Muscle of leg (tissue), 11 donors: Measurements from ENCODE around the gene GNS. TPM values are rescaled to one million over a fixed set of nuclear protein-coding genes. Genes with fewer than 3 reads are reported as not detected.

Source experiments
- DNase-seq: peaks from one replicate; pipeline ENCODE4 v3.0.0; 2013
- H3K27ac ChIP-seq: one replicate; pipeline ENCODE4 v1.5.1; 2013; ENCODE audit warnings: mild to moderate bottlenecking, low read length, control low read depth
- H3K27me3 ChIP-seq: one replicate; pipeline ENCODE4 v1.6.1; 2013; ENCODE audit warnings: low read length; ENCODE audit not compliant: control insufficient read depth, insufficient read depth
- H3K36me3 ChIP-seq: one replicate; pipeline ENCODE4 v1.6.1; 2013; ENCODE audit warnings: low read length; ENCODE audit not compliant: control insufficient read depth, insufficient read depth
- H3K4me1 ChIP-seq: one replicate; pipeline ENCODE4 v1.6.1; 2013; ENCODE audit warnings: low read length; ENCODE audit not compliant: control insufficient read depth, insufficient read depth
- H3K4me3 ChIP-seq: one replicate; pipeline ENCODE4 v1.5.1; 2013; ENCODE audit warnings: low read length, control low read depth
- H3K9me3 ChIP-seq: replicated peaks from 2 replicates; pipeline ENCODE4 v1.6.1; 2013; ENCODE audit warnings: low read depth, low read length; ENCODE audit not compliant: control insufficient read depth
- WGBS: methylation state at CpG from one replicate; pipeline ENCODE4 v1.1.5; 2013; ENCODE audit warnings: missing lambda C conversion rate; ENCODE audit not compliant: insufficient coverage; 5-methylcytosine and 5-hydroxymethylcytosine counted together
- polyA plus RNA-seq, 8 donors: library from polyadenylated mRNA; unstranded; fragments of 120-200 nt; gene quantifications; one replicate each; pipeline versions ENCODE4 v1.2.1 to v1.2.3, GENCODE V29; 2013; ENCODE audit warnings: inconsistent platforms in 1 of 8, low replicate concordance in 1 of 8; ENCODE audit not compliant: insufficient read length in 8 of 8, insufficient read depth in 1 of 8
- total RNA-seq: library from RNA; stranded (reverse); fragments of 120-200 nt; gene quantifications from one replicate; pipeline ENCODE4 v1.2.4, GENCODE V29; 2013

The GNS gene
- total and polyA plus RNA-seq, 9 donors: 52.3 to 85.0 (median 68.5) TPM

DNA sequence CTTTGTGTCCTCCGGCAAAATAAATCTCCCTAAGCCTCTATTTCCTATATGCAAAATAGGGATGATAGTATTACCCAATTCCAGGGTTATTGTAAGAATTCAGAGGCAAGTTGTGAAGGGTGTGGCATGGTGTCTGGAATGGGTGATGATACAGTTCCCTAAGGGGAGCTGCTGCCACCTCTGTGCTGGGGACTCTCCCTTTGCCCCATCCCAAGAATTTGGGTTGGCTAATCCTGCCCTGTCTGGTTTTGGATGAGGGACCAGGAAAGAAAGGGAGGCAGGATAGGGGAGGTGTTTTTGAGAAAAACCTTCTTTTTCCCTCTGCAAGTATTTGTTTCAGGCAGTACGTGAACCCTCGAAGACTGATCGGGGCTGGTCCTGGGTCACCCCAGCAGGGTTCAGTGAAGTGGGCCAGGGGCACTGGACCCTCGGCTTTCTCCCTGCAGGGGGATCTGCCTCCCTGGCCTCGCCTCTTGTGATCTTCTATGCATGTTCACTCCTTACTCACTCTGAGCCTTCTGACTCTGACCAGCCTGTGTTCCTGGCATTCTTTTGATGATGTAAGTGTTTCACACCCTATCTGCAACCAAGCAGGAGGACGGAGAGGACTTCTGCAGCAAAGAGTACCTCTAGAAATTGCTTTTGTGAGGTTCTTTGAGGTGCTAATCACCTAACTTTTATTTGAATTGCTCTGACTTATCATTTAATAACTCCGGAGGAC is 88.1 kb downstream of the GNS start:
- Histone ChIP-seq H3K27me3 (no peaks in the 10 kb centered on the region), H3K4me1 (peaks cover 44% of the 10 kb centered on the region), H3K4me3 (no peak overlapping the region), H3K36me3 (peaks cover 3% of the 10 kb centered on the region), H3K27ac (peak overlapping the region; percentile 63), H3K9me3 (no peaks in the 10 kb centered on the region)
- DNase-seq: no peak
- WGBS: 72% methylated on average over 4 of the region's 8 CpGs

DNA sequence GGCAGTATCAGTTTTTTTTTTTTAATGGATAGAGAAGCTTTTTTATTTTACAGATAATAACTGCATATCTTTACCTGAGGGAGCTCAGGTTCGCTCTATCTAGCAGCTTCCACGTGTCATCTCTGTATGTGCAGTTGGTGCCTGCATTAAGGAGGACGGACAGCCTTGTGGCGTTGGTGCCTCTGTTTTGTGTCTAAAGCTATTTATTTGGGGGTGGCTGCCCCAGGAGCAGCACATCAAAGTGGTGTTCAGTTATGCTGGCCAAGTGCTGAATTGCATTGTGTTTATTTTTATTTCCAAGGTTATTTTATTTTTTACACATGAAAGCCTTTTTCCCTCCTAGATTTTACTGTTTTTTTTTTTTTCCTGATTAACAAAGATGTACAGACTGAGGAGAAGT is 89.2 kb downstream of the GNS start:
- peaks cover 41% of the 10 kb centered on the region for H3K4me1 ChIP-seq
- no peak overlapping the region for H3K4me3 ChIP-seq
- WGBS: no CpG with 5 or more reads among the region's 4 CpGs
- DNase-seq: no peak
- H3K27ac ChIP-seq: peak overlapping the region; percentile 26
- peaks cover 3% of the 10 kb centered on the region for H3K36me3 ChIP-seq
- no peaks in the 10 kb centered on the region for H3K27me3 ChIP-seq
- no peaks in the 10 kb centered on the region for H3K9me3 ChIP-seq

DNA sequence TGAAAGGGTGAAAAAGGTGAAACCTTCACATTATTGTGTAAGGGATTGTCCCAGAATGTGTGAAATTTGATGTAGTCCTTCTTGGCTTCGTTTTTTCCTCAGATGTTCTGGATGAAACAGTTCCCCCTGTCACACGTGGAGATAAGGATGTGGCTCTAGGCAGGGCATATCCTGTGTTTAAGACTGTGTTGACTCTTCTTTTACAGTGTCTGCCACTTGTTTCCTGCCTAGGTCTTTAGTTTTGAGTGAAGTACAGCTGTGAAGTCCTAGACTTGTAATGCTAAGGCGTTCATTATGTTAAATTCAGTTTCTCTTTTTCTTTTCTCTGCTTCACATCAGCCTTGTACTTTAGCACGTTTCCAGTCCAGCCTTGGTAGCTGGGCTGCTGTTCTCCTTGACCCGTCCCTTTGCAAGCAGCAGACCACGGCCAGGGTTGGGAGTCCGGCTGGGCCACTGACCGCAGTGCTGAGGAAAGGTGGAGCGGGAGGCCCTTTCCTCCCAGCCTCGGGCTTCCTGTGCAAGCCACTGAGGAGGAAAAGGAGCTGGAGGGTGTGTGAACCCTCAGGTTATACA is 89.8 kb downstream of the GNS start:
- no peak for DNase-seq
- H3K9me3 ChIP-seq: no peaks in the 10 kb centered on the region

DNA sequence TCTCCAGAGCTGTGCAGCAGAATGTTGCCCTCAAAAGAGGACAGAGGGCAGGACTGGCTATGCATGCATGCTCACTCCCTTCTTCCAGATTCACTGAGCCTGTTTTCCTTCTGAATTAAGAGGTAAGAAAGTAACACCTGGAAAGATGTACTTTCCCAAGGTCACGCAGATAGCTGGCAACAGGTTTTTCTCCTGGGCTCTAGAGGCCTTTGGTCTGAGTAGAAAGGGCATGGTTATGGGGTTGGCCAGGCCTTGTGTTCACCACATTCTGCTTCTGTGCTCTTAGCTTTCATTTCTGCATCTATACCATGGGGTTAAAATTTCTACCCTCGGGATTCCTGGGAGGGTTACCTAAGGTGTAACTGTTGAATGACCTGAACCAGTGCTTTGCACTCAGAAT is 91.4 kb downstream of the GNS start:
- Histone ChIP-seq H3K27ac (no peak overlapping the region), H3K36me3 (peaks cover 3% of the 10 kb centered on the region), H3K4me1 (peaks cover 30% of the 10 kb centered on the region), H3K4me3 (no peak overlapping the region), H3K27me3 (no peaks in the 10 kb centered on the region), H3K9me3 (no peaks in the 10 kb centered on the region)
- no peak for DNase-seq
- WGBS: no CpG with 5 or more reads among the region's 2 CpGs

More for the DNA sequence above, 89.8 kb downstream of the GNS start:
- peaks cover 41% of the 10 kb centered on the region for H3K4me1 ChIP-seq
- H3K36me3 ChIP-seq: peaks cover 3% of the 10 kb centered on the region
- WGBS: 0% methylated on average over 1 of the region's 10 CpGs
- H3K27me3 ChIP-seq: no peaks in the 10 kb centered on the region
- peak overlapping the region; percentile 65 for H3K27ac ChIP-seq
- no peak overlapping the region for H3K4me3 ChIP-seq

DNA sequence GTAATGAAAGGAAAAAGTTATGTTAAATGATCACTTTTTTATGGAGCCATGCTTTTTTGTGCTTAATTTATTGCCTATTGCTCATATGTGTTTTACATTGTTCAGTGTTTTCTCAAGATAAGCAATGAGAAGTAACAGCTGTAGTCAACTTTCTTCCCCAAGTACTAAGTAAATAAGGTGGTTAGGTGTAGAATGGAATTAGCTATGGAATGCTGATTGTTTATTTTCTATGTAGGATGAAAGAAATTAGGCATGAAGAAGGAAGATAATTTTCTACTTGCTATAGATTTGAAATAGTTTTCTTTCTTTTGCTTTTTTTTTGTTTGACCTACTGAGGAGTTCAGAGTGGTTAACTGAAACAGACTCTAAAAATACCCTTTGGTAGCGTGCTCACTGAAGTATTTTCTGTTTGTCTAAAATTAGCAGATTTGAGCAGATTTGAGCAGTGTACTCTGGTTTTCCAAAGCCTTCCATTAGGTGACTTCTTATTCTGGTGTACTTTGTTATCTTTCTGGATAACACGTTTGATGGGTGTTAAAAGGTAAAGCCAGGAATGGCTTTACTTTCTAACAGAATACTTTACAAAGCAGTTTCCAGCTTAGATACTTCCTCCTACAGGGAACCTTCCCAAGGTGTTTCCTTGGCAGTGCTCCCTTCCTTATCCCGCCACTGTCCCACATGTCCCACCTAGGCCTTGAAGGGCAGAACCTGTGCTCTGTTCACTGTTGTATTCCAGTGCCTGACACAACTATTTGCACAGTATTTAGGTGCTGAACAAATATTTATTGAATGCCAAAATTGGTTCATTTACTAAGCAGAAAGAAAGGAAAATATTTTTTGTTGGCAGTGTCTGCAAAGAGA is 92.9 kb downstream of the GNS start:
- H3K9me3 ChIP-seq: no peaks in the 10 kb centered on the region
- 83% methylated on average over 1 of the region's 3 CpGs for WGBS
- H3K4me3 ChIP-seq: no peak overlapping the region
- H3K27ac ChIP-seq: peak overlapping the region; percentile 38
- DNase-seq: no peak
- peaks cover 3% of the 10 kb centered on the region for H3K36me3 ChIP-seq
- H3K4me1 ChIP-seq: peaks cover 22% of the 10 kb centered on the region
- H3K27me3 ChIP-seq: no peaks in the 10 kb centered on the region

DNA sequence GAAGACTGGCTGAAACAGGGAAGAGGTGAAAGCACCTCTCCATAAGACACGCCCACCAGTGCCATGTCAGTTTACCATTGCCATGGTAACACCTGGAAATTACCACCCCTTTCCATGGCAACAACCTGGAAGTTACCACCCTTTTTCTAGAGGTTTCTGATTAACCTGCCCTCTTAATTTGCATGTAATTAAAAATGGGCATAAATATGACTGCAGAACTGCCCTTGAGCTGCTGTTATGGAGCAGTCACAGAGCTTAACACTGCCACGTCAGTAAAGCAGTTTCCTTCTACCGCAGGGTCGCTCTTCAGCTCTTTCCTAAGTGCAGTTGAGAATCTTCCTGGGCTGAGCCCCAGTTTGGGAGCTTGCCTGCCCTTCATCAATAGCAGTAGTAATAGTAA is 93.7 kb downstream of the GNS start:
- WGBS: 12% methylated on average over 3 of the region's 4 CpGs

More for the DNA sequence above, 93.7 kb downstream of the GNS start:
- Histone ChIP-seq H3K4me1 (peaks cover 14% of the 10 kb centered on the region), H3K9me3 (no peaks in the 10 kb centered on the region), H3K36me3 (peaks cover 3% of the 10 kb centered on the region), H3K27ac (peak overlapping the region; percentile 38), H3K4me3 (no peak overlapping the region), H3K27me3 (no peaks in the 10 kb centered on the region)
- DNase-seq: peak; percentile 53

Other genes with a start within 250 kb of the GNS start
- gene RASSF3, start 148.9 kb downstream of the GNS start, total RNA-seq: 32.5 TPM
- 10 to 100 TPM; 53.3 to 69.1 (median 61.3) TPM for gene RASSF3, start 148.9 kb downstream of the GNS start, polyA plus RNA-seq
- gene TBC1D30, start 65.2 kb upstream of the GNS start, total RNA-seq: 0.98 TPM
- 1 to 10 TPM; 1.1 to 2.5 (median 1.4) TPM for gene TBC1D30, start 65.2 kb upstream of the GNS start, polyA plus RNA-seq